Measurements from ENCODE around the gene RASL10A.
"Not testable (repeated sequence)": the region's sequence is repeated elsewhere in the genome, so short reads cannot be mapped to it uniquely, and the experiment has no call there.

Gene RASL10A

GRCh38 chr22:29315286-29316140, at the start of gene RASL10A:
TSS of gene RASL10A (minus strand) at chr22:29315697. CDS start at chr22:29315246, 451 bp downstream.
- no peak for DNase-seq

GRCh38 chr22:29359469-29359868, 44.0 kb upstream of the RASL10A start:
- DNase-seq = no peak

GRCh38 chr22:29357193-29357890, 41.8 kb upstream of the RASL10A start:
- not testable (repeated sequence) for DNase-seq

GRCh38 chr22:29353860-29354259, 38.4 kb upstream of the RASL10A start:
- DNase-seq = no peak

- no peak for DNase-seq
Observed at GRCh38 chr22:29353286-29353685, 37.8 kb upstream of the RASL10A start.

GRCh38 chr22:29352778-29353177, 37.3 kb upstream of the RASL10A start:
- no peak for DNase-seq

GRCh38 chr22:29351891-29352290, 36.4 kb upstream of the RASL10A start:
- no peak for DNase-seq

- no peak for DNase-seq
Observed at GRCh38 chr22:29351042-29351441, 35.5 kb upstream of the RASL10A start.

GRCh38 chr22:29348956-29349355, 33.5 kb upstream of the RASL10A start:
- no peak for DNase-seq

GRCh38 chr22:29348041-29348440, 32.5 kb upstream of the RASL10A start:
- DNase-seq = no peak

GRCh38 chr22:29346659-29347058, 31.2 kb upstream of the RASL10A start:
- no peak for DNase-seq

- no peak for DNase-seq
Observed at GRCh38 chr22:29345932-29346331, 30.4 kb upstream of the RASL10A start.

- DNase-seq = not testable (repeated sequence)
Observed at GRCh38 chr22:29344889-29345288, 29.4 kb upstream of the RASL10A start.

GRCh38 chr22:29344137-29344536, 28.6 kb upstream of the RASL10A start:
- peak; percentile 86 for DNase-seq

GRCh38 chr22:29343313-29343805, 27.9 kb upstream of the RASL10A start:
- DNase-seq = peak; percentile 56

GRCh38 chr22:29342577-29343312, 27.2 kb upstream of the RASL10A start:
- no peak for DNase-seq

GRCh38 chr22:29342177-29342576, 26.7 kb upstream of the RASL10A start:
- DNase-seq = no peak

GRCh38 chr22:29341849-29342127, 26.3 kb upstream of the RASL10A start:
- no peak for DNase-seq

GRCh38 chr22:29341056-29341848, 25.8 kb upstream of the RASL10A start:
- no peak for DNase-seq

GRCh38 chr22:29340566-29340965, 25.1 kb upstream of the RASL10A start:
- DNase-seq = no peak

- no peak for DNase-seq
Observed at GRCh38 chr22:29339381-29340235, 24.1 kb upstream of the RASL10A start.

GRCh38 chr22:29338398-29338797, 22.9 kb upstream of the RASL10A start:
- DNase-seq = no peak

Measured in NCI-H226 (cell line).